Common myeloid progenitor, CD34-positive (primary cell): Measurements from ENCODE around the gene CASP9.
A peak's percentile ranks its signal among the peaks of the same experiment; 100 is the strongest.

ENCODE experiments used
- CTCF ChIA-PET: fragments of 350-600 bp; sonication (Branson Sonifier 250); formaldehyde crosslinking; loops from one replicate; lab custom pipeline; 2021; ENCODE audit warnings: antibody characterized with exemption; lab: Charles Lee
- POLR2A ChIA-PET: fragments of 350-600 bp; sonication (Branson Sonifier 250); formaldehyde crosslinking; loops from one replicate; lab custom pipeline; 2021; ENCODE audit warnings: antibody characterized with exemption; lab: Charles Lee
- DNase-seq, 3 donors: peaks; one replicate each; pipeline versions ENCODE4 v3.0.0 to v3.0.0-alpha.2; 2013
- H3K27ac ChIP-seq, 2 experiments: 1 replicate in 1 of 2; 2 replicates in 1 of 2; pipeline ENCODE4 v1.7.0; 2013; ENCODE audit warnings: inconsistent platforms in 2 of 2, low read length in 2 of 2, mild to moderate bottlenecking in 2 of 2, low read depth in 1 of 2, moderate library complexity in 1 of 2; ENCODE audit not compliant: severe bottlenecking in 2 of 2, insufficient read depth in 1 of 2, poor library complexity in 1 of 2
- H3K27me3 ChIP-seq, 5 experiments: replicated peaks in 2 of 5; 1 replicate in 3 of 5; 2 replicates in 2 of 5; pipeline versions ENCODE4 v1.6.1 to v1.7.0; 2013; ENCODE audit warnings: low read length in 4 of 5, mild to moderate bottlenecking in 2 of 5, moderate library complexity in 2 of 5, inconsistent platforms in 1 of 5; ENCODE audit not compliant: insufficient read depth in 5 of 5, control insufficient read depth in 4 of 5
- H3K36me3 ChIP-seq, 4 experiments: 1 replicate in 2 of 4; 2 replicates in 2 of 4; pipeline versions ENCODE4 v1.6.1 to v1.7.0; 2013; ENCODE audit warnings: low read length in 3 of 4, control low read depth in 1 of 4, mild to moderate bottlenecking in 1 of 4; ENCODE audit not compliant: control insufficient read depth in 4 of 4, insufficient read depth in 4 of 4
- H3K4me1 ChIP-seq, 4 experiments: 1 replicate in 3 of 4; 2 replicates in 1 of 4; pipeline versions ENCODE4 v1.6.1 to v1.7.1; 2013; ENCODE audit warnings: low read length in 3 of 4, mild to moderate bottlenecking in 3 of 4, control low read depth in 1 of 4, inconsistent platforms in 1 of 4, moderate library complexity in 1 of 4; ENCODE audit not compliant: control insufficient read depth in 4 of 4, insufficient read depth in 4 of 4; ENCODE audit errors: control extremely low read depth in 1 of 4
- H3K4me3 ChIP-seq, 7 experiments: 1 replicate in 4 of 7; 2 replicates in 3 of 7; pipeline versions ENCODE4 v1.5.1 to v1.7.0; 2013; ENCODE audit warnings: mild to moderate bottlenecking in 7 of 7, low read length in 6 of 7, moderate library complexity in 6 of 7, inconsistent platforms in 2 of 7, low read depth in 2 of 7, control low read depth in 1 of 7; ENCODE audit not compliant: insufficient read depth in 4 of 7, control insufficient read depth in 1 of 7; ENCODE audit errors: extremely low read depth in 1 of 7
- H3K9me3 ChIP-seq, 5 experiments: 1 replicate in 4 of 5; 2 replicates in 1 of 5; pipeline versions ENCODE4 v1.6.1 to v1.7.1; 2013; ENCODE audit warnings: low read length in 4 of 5, mild to moderate bottlenecking in 2 of 5, inconsistent platforms in 1 of 5, low read depth in 1 of 5, moderate library complexity in 1 of 5; ENCODE audit not compliant: control insufficient read depth in 4 of 5, insufficient read depth in 2 of 5; ENCODE audit errors: control extremely low read depth in 1 of 5
- WGBS: methylation state at CpG from one replicate; pipeline ENCODE4 v1.1.5; 2013; ENCODE audit not compliant: insufficient coverage; 5-methylcytosine and 5-hydroxymethylcytosine counted together

CASP9 gene

DNA sequence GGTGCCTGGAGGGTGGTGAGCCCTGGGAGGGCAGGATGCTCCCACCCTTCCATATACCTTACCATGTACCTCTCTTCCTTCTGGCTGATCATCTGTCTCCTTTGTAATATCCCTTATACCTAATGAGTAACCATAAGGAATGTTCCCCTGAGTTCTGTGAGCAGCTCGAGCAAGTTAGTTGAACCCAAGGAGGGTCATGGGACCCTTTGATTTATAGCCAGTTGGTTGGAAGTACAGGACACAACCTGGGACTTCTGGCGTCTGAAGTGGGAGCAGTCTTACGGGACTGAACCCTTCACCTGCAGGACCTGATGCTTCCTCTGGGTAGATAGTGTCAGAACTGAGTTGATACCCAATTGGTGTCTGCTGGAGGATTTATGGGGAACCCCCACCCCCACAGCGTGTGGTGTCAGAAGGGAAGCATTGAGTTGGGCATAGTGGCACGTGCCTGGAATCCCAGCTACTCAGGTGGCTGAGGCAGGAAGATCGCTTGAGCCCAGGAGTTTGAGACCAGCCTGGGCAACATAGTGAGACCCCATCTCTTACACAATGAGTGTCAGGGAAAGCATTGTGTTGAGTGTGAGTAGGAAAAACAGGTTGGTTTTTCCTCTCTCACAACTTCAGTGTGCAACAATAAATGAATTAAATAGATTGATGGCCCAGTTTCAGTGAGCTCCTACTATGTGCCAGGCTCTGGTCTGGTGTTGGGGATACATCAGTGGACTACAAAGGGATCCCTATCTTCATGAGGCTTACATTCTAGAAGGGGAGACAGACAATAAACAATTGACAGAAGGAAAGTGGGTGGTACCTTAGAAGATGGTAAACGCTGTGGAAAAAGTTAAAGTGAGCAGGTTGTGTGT lies 18.6 kb upstream of the CASP9 start:
- WGBS = 95% methylated on average over 6 of the region's 7 CpGs
- H3K4me3 ChIP-seq = no peak overlapping the region
- POLR2A ChIA-PET = no interaction called here
- H3K4me1 ChIP-seq = no peaks in the 10 kb centered on the region
- H3K27me3 ChIP-seq = no peaks in the 10 kb centered on the region
- peak overlapping the region in 1 of 2 experiments; percentile 54 for H3K27ac ChIP-seq
- DNase-seq = no peak
- peaks cover 8 to 73% (median 46%) of the 10 kb centered on the region in 4 experiments for H3K36me3 ChIP-seq
- CTCF ChIA-PET = no interaction called here
- no peaks in the 10 kb centered on the region for H3K9me3 ChIP-seq

- 100% methylated on average over 2 of the region's 4 CpGs for WGBS
- Histone ChIP-seq H3K4me1 (no peaks in the 10 kb centered on the region), H3K4me3 (no peak overlapping the region), H3K36me3 (peaks cover 17 to 75% (median 49%) of the 10 kb centered on the region in 4 experiments), H3K9me3 (no peaks in the 10 kb centered on the region), H3K27ac (no peak overlapping the region), H3K27me3 (no peaks in the 10 kb centered on the region)
- DNase-seq = no peak
- ChIA-PET CTCF (no interaction called here), POLR2A (no interaction called here)
Measured at GRCh38 chr1:15541231-15541792, 17.3 kb upstream of the CASP9 start.

DNA sequence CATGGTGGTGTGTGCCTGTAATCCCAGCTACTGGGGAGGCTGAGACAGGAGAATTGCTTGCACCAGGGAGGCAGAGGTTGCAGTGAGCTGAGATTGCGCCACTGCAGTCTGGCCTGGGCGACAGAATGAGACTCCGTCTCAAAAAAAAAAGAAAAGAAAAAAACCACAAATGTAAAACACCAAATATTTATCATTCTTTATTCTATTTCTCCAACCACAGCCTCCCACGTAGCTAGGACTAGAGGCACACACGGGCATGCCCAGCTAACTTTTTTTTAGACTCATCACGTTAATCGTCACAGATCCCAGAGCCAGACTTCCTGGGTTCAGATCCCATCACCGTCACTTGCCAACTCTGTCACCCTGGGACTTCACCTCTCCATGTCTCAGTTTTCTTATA lies 16.2 kb upstream of the CASP9 start:
- Histone ChIP-seq H3K9me3 (no peaks in the 10 kb centered on the region), H3K4me3 (no peak overlapping the region), H3K27ac (no peak overlapping the region), H3K27me3 (no peaks in the 10 kb centered on the region), H3K36me3 (peaks cover 19 to 73% (median 50%) of the 10 kb centered on the region in 4 experiments), H3K4me1 (no peaks in the 10 kb centered on the region)
- ChIA-PET CTCF (no interaction called here), POLR2A (no interaction called here)
- WGBS = 100% methylated on average over 3 of the region's 8 CpGs
- no peak for DNase-seq

GRCh38 chr1:15538771-15539170 lies 14.8 kb upstream of the CASP9 start:
- no peaks in the 10 kb centered on the region for H3K4me1 ChIP-seq
- no peak overlapping the region for H3K4me3 ChIP-seq
- 84% methylated on average over 4 of the region's 6 CpGs for WGBS
- peaks cover 21 to 78% (median 42%) of the 10 kb centered on the region in 4 experiments for H3K36me3 ChIP-seq
- H3K9me3 ChIP-seq = no peaks in the 10 kb centered on the region
- POLR2A ChIA-PET = no interaction called here
- CTCF ChIA-PET = no interaction called here
- no peaks in the 10 kb centered on the region for H3K27me3 ChIP-seq
- no peak overlapping the region for H3K27ac ChIP-seq
- DNase-seq = no peak

DNA sequence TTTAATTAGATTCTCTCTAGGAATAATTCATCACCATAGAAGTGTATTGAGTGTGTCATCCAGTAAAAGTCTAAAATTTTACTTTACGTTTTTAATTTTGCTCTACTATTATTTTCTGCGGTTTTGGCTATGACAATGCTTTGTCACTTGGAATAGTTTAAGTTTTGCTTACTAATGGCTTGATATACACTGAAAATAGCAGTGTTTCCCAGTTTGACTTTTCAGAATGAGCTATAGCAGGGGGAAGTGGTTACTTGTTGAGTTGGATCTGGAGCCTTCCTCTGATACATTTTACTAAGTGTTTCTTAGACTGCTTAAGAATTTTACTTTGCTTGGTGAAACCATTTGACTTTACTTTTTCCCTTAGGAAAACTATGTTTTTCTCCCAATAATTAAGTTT lies 7.7 kb upstream of the CASP9 start:
- ChIA-PET CTCF (no interaction called here), POLR2A (no interaction called here)
- Histone ChIP-seq H3K4me3 (no peak overlapping the region), H3K27ac (peak overlapping the region in 1 of 2 experiments; percentile 45), H3K27me3 (no peaks in the 10 kb centered on the region), H3K4me1 (peaks cover 8 to 25% (median 14%) of the 10 kb centered on the region in 4 experiments), H3K36me3 (peaks cover 6 to 29% (median 13%) of the 10 kb centered on the region in 4 experiments), H3K9me3 (no peaks in the 10 kb centered on the region)
- no CpG with 5 or more reads among the region's 2 CpGs for WGBS
- peak in 2 of 3 donors; percentile 61 to 70 for DNase-seq

DNA sequence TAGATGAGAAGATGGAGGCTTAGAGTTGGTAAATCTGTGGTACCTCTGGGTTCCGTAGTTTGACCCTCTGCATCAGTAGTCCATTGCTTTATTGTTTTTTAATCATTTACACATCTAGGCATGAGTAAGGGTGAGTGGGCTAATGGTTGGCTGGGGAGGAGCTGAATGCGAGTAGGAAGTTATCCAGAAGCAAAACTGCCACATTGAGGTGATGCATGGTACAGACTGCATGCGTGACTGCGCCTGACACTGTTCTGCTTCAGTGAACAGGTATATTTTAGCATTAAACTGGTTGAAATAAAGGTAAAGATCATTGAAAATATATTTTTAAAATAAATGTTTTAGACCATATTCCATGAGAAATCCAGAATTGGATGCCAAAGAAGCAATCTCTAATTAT lies 7.0 kb upstream of the CASP9 start:
- Histone ChIP-seq H3K9me3 (no peaks in the 10 kb centered on the region), H3K36me3 (peaks cover 0 to 23% (median 9%) of the 10 kb centered on the region in 4 experiments), H3K27ac (peak overlapping the region in 1 of 2 experiments; percentile 45), H3K4me3 (no peak overlapping the region), H3K27me3 (no peaks in the 10 kb centered on the region), H3K4me1 (peaks cover 10 to 29% (median 19%) of the 10 kb centered on the region in 4 experiments)
- no peak for DNase-seq
- 88% methylated on average over 1 of the region's 4 CpGs for WGBS
- POLR2A ChIA-PET = no interaction called here
- CTCF ChIA-PET = no interaction called here
